C4-2B (cell line): ENCODE data around the gene ANKRD11.

ENCODE experiments used
- H3K27ac ChIP-seq: fragments of 450-650 bp; 2 replicates; pipeline ENCODE4 v1.5.1; 2017
- CTCF ChIP-seq: fragments of 450-650 bp; conservative IDR thresholded peaks from 2 replicates; pipeline ENCODE4 v1.5.1; 2017; ENCODE audit warnings: mild to moderate bottlenecking
- ZFX ChIP-seq: fragments of 450-650 bp; IDR thresholded peaks from 2 replicates; pipeline ENCODE4 v1.6.1; 2017

Gene ANKRD11

DNA sequence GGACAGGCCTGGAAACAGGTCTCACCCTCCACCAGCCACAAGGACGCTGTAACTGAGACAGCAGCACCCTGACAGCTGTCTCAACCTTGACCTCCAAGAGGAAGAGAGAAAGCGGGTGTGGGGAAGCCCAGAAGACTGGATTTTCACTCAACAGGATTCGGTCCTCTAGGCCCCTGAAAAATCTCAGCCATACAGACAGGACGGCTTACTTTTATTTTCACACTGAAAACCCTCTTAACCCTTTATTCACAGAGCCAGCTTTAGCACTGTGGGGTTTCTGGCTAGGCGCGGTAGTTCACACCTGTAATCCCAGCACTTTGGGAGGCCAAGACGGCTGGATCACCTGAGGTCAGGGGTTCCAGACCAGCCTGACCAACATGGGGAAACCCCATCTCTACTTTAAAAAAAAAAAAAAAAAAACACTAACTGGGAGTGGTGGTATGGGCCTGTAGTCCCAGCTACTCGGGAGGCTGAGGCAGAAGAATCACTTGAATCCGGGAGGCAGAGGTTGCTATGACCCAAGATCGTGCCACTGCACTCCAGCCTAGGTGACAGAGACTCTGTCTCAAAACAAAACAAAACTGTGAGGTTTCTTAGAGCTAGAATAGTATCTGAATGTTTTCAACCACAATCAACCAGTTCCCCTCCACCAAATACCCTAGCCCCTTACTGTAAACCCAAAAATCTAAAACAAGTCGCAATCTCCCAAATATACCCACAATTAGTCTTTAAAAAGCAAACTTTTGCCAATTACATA, 5.3 kb downstream of the ANKRD11 start:
- H3K27ac ChIP-seq, result no peak overlapping the region

GRCh38 chr16:89484041-89484501, 6.3 kb downstream of the ANKRD11 start:
- TF ChIP-seq ZFX (no peak), CTCF (no peak)
- H3K27ac ChIP-seq, result no peak overlapping the region

More for the DNA sequence above, 5.3 kb downstream of the ANKRD11 start:
- TF ChIP-seq CTCF, result no peak
- TF ChIP-seq ZFX, result no peak

GRCh38 chr16:89482817-89483205, 7.5 kb downstream of the ANKRD11 start:
- TF ChIP-seq ZFX, result no peak
- TF ChIP-seq CTCF, result no peak

DNA sequence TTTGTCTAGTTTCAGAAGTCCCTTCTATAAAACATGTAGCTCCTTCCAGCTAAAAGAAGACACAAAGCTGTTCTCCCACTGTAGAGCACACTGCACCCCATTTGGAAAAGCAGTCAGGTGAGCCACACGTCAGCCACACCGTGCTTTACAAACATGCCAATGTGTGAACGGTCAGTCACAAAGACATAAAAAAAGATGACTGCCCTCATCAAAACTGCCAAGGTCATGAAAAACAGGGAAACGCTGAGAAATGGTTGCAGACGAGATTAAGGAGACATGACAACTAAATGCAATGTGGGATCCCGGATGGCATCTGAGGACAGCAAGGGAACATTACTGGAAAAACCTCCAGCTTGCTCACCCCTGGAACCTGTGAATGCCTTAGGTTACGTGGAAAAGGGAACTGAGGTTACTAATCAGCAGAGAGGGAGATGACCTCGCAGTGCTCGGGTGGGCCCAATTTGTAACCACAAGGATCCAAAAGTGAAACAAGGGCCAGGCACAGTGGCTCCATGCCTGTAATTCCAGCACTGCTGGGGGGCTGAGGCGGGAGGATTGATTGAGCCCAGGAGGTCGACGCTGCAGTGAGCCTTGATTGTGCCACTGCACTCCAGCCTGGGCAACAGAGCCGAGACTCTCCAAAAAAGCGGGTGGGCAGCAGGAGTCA, 8.1 kb downstream of the ANKRD11 start:
- H3K27ac ChIP-seq, result no peak overlapping the region
- TF ChIP-seq ZFX, result no peak
- TF ChIP-seq CTCF, result no peak

More at GRCh38 chr16:89482817-89483205, 7.5 kb downstream of the ANKRD11 start:
- H3K27ac ChIP-seq, result no peak overlapping the region

GRCh38 chr16:89481356-89481955, 8.9 kb downstream of the ANKRD11 start:
- TF ChIP-seq CTCF (no peak), ZFX (no peak)
- H3K27ac ChIP-seq, result no peak overlapping the region

DNA sequence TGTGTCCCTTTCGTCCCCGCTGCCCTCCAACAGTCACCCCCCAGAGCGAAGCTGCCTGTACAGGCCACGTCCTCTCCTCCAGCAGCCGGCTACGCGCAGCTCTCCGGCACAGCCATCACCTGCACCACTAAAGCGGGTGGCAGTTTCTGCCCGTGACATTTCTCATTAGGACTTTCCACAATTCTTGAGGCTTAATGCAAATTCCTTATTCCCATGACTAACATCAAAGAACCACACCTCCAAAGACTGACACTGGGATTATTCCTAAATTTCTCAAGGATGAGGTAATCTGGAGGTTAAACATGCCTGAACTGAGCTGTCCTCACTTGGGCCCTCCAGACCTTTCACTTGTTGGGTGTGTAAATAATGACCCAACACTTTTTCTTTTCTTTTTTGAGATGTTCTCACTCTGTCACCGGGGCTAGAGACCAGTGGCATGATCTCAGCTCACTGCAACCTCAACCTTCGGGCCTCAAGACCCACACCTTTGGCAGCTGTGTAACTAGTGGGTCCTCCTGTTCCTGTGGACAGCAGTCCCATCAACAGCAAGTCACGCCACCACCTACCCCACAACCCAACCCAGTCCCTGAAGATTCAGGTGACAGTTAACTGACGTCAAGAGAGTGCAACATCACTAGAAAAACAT, 11.7 kb downstream of the ANKRD11 start:
- no peak for TF ChIP-seq CTCF
- TF ChIP-seq ZFX, result no peak

More for the DNA sequence above, 11.7 kb downstream of the ANKRD11 start:
- H3K27ac ChIP-seq, result no peak overlapping the region
